HG02623 (cell line): ENCODE data around the gene TUSC7.

Experiments
- ATAC-seq: cut with Tn5 transposase; IDR thresholded peaks from one replicate; pipeline ENCODE4 v1.9.1; 2021; ENCODE audit warnings: moderate library complexity; ENCODE audit not compliant: unreplicated experiment

Gene TUSC7

DNA sequence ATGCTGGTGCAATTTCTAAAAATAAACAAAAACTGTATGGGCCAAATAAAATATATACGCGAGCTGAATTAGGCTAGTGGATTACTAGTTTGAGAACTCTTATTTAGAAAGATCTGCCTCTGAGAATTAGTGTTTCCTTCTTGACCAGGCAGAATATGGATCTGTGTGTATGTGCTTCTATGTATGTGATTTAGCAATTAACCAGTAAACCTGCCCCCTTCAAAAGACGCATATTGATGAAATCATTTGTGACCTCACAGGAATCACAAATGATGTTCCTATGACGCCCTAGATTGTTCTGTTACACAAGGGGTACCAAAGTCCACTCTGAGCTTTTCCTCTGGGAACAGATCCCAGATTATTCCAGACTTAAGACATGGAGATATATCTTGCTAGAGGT lies at the start of gene TUSC7:
TUSC7 (plus strand) TSS at position 301 of the 400 bp plus-strand sequence.
- no peak for ATAC-seq

DNA sequence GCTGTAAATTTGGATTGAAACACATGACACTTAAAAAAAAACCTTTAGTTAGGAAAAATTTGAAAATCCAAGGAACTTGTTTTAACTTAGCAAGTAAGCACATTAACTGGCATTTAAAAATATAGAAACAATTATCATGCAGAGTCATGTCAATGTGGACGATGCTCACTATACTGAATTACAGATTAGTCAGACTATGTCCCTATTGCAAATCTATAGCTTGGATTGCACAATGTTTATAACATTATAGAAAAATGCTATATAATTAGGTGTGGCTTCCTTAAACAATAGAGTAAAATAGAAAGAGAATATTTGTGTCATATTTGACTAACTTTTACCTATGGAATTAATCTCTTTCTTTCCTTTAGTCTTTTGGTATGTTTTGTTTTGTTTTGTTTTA lies 48.4 kb upstream of the TUSC7 start:
- no peak for ATAC-seq

DNA sequence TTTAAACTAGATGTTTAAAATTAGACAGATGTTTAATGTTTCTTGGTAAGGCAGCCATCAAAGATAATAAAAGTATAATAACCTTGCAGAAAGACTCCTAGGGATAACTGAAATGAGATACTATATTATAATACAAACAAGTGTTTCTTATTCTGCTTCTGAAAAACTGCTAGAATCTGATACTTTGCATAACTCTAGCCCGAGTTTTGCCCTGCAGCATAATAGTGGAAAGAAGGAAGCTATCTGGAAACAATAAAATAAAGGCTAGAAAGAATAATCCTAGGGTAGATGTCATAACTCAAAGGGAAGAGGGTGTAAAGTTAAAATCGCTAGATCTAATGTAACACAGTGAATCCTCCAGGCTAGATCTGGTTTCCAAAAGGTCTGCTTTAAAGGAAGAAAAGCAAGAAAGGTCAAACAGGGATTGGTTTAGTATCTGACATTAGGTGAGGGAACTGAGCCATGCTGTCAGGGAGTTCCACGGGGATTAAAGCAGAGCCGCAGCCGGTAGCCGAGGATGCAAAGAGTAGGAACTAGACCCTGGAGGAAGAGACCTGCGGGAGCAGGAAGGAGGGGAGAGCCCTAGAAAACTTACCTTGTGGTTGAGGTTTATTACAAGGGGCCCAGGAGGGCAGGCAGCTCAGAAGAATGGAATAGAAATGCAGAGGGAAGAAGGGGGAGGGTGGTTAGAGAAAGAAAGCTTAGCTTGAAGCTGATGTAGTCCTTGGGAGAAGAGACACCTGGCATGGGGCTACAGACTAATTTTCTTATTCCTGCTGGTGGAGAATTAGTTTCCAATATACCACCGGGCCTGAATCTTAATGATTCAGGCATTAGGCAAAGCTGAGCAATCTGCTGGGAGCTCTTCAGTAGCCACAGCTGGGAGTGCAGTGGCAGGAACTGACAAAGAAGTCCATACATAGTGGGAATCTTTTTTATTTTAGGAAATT lies 46.1 kb upstream of the TUSC7 start:
- no peak for ATAC-seq

DNA sequence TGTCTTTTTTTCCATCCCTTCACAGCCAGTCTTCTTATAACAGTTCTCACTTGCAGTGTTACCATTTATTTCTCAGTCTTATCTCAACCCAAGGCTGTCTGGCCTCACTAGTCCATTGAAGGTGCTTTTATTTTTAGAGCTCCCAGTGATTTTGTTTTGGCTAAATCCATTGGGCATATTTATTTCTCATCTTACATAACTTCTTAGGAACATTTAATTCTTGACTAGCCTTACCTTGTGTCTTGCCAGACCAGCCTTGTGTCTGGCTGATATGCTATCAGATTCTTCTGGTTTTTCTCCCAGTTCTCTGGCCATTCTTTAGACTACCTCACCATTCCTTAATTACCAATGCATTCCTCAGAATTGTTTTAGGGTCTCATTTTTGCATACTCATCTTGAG lies 42.3 kb upstream of the TUSC7 start:
- no peak for ATAC-seq

DNA sequence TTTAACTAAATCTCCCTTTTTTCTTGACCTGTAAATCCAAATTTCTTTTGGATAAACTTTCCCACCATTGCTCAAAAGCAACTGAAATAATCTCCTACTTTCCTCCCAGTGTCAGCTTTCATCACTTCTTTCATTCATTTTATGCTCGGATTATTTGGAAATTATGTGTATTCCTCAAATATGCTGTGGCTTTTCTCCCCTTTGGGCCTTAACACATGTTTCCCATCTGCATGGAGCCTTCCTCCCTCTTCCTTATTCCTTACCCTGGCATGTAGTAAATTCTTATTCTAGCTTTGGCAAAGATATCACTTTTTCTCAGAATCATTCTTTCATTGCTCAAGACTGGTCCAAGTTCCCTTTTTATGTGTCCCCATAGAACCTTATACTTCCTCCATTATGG lies 41.8 kb upstream of the TUSC7 start:
- no peak for ATAC-seq

DNA sequence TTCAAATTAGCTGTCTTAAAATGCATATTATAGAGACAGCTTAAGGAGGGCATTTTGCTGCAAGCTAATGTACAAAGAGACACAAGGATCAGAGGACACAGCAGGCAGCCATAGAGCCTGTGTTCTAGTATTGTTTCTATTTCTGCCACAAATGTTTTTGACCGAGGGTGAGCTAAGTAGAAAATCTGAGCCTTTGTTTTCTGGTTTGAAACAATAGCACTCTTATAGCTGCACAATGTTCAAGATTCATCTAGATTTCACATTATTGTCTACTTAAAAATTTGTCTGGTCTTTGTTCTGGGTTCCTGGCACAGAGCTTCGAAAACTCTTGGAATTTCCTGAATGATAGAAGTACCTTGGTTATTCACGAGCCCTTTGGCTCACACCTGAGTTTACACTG lies 40.0 kb upstream of the TUSC7 start:
- ATAC-seq = no peak

DNA sequence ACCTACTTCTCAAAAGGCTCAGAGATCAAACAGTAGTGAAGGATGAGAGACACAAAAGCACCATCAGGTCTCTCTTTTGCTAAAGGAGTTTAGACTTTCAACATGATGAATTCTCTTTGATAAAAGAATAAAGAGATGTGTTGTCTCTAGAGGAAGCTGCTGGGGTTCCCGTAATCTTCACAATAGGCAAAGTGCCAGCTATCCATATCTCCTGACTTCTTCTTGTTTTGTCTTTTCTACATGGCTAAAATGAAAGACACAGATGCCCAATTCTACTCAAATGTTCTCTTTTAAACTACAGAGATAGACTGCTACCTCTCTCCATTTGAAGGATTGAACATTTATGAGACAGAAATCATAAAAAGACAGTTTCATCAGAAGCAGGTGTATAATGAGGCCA lies 38.4 kb upstream of the TUSC7 start:
- no peak for ATAC-seq

DNA sequence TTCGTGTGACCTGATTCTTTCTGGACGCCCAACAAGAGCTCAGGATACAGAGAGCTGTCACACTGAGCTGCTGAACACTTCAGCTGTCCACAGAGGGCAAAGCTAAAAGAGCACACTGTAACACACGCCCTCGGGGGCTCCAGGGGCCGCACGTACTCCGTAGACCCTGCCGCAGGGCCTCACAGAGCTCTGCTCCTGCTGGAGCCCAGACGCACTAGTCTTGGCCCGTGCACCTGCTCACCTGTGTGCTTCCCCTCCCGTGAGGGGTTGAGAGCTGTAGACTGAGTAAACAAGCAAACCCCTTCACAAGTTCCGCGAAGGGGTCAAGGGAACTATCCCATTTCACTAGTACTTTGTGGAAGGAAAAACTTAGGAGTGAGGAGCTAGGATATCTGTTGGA lies 30.7 kb upstream of the TUSC7 start:
- no peak for ATAC-seq

DNA sequence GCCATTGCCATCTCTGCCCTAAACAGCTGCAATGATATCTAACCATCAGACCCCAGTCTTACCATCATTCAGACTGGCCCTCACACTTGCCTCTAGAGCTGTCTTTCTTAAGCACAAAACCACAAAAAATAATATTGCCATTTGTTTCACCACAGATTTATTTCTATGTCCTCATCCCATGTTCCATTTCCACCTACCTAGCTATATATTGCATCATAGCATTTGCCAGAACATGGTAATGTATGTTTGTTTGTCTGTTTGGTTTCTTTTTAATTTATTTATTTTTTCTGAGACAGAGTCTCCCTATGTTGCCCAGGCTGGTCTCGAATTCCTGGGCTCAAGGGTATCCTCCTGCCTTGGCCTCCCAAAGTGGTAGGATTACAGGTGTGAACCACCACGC lies 18.5 kb upstream of the TUSC7 start:
- no peak for ATAC-seq

DNA sequence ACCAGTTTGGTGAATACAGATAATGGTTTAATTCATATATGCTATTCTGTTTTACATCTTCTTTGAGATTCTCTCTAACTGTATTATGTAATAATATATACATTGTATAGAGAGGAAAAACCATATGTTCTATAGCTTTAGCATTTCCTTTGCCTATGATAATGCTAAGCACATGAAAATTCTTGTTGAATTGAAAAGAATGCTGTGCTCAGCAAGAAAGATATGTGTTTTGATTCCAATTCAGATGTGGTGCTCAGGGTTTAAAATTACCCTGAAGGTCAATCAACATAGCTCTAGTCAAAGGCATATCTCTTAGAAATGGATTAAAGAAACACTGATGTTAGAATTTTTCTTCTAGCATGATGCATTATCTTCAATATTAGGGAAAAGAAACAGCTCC lies 8.5 kb upstream of the TUSC7 start:
- ATAC-seq = no peak

DNA sequence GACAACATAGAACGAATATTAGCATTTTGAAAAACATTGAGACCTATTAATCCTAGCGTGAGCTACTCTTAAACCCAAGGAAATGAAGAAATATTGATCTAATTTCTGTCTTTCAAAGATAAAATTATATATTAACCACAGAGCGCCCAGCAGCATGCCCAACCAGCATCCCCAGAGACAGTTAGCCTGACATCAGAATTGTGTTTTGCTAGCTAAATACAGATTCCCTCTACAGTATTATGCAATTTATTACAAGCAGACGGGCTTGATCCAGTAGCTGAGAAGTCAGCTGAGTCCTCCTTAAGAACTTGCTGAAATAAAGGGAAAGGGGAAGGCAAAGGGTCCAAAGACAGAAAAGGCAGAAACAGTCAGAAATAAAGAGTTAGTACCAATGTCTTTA lies 7.2 kb upstream of the TUSC7 start:
- no peak for ATAC-seq

DNA sequence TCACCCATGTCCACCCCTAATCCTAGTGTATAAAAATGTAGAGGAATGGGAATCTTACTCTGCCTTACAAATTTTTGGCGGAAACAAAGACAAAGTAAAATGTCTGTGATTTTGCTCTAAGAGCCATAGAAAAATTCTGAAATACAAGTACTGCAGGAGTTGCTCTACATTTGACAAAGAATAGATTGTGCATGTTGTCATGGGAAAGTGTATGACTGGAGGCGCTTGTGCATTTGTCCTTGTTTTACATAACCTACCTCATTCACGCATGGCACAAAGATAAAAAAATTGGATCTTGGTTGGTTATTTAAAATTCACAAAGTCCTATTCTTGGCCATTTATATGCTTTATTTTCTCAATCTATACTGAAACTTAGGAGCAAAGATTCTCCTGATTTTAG lies 2.0 kb upstream of the TUSC7 start:
- no peak for ATAC-seq

DNA sequence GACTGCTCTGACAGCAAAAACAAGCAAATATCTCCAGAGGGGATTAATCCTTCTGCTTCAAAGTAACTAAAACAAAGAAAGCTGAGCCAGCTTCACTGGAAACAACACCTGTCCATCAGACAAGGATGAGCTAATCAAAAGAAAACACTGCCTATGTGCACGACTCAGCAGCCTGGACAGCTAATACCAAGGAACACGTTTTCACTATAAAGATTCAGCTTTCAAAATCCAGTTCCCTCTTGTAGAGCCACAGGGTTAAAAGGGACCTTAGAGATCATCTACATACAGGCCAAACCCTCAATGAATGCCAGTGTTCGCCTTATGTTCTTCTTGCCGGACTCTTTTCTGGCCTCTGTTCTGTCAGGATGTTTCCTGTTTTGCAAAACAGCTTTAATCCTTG lies 6.9 kb downstream of the TUSC7 start:
- no peak for ATAC-seq

DNA sequence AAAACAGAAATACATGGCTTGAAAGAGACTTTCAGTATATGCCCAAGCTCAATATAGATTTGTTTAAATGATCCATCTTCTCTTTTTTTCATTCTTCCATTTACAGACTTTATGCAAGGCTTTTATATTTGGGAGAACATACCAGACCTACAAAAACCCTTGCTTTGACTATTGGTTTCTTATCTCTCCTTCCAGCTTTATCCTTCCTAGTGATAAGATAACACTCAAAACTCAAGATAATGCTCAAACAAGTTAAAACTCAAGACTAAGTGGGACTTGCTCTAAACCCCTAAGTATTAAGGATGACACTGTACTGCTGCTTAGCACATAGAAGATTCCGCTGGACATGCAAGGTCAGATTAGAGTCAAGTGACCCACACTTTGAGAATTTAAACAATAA lies 8.0 kb downstream of the TUSC7 start:
- no peak for ATAC-seq

DNA sequence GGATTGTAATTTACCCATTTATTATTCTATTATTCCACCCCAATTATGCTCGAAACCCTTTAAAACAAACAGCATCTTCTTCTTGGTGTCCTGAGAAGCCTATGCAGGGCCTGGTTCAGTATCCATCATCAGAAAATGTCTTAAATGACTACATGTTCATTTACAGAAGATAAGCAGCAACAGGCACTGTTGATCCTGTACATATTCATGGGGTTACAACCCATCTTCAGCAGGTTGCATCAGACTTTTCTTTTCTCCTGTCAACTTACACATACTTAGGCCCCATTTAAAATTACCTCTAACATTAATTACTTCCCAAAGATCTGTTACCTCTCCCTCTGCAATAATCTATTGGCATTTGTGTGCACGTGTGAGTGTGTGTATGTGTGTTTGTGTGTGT lies 18.9 kb downstream of the TUSC7 start:
- no peak for ATAC-seq

DNA sequence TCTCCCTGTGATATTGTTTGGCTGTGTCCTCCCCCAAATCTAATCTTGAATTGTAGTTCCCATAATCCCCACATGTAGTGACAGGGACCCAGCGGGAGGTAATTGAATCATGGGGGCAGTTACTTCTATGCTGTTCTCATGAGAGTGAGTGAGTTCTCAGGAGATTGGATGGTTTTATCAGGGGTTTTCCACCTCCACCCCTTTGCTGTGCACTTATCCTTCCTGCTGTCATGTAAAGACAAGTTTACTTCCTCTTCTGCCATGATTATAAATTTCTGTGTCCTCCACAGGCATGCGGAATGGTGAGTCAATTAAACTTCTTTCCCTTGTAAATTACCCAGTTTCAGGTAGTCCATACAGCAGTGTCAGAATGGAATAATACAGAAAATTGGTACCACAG lies 24.7 kb downstream of the TUSC7 start:
- ATAC-seq = no peak

DNA sequence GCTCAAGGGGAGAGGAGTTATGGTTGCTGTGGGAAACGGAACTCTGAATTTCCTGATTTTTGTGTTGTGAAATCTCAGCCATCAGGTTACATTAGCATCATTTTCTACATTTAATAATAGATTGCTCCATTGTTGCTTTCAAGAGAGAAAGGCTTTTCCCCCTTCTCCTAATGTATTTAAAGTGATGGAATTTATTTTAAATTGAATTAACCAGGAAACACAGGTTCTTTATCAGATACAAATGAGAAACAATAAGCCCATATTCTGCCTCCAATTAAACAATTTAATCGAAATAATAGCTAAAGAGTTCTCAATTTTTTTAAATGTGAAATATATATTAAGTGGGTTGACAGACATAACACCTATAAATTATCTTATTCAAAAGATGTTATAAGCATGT lies 30.1 kb downstream of the TUSC7 start:
- ATAC-seq = no peak

DNA sequence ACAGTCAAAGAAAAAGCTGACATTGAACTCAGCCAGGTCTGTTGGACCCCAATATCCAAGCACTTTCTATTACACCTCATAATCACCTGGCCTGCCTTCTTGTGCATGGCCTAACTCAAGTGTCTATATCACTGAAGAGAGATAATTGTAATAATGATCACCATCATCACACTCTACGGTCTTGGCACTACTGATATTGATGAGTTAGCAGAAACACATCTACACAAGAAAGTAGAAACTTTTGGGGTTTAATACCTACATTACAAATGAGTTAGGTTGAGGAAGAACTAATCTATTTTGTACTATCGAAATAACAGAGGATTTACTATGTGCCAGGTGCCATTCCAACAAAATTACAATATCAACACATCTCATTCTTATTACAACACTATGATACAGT lies 30.7 kb downstream of the TUSC7 start:
- ATAC-seq = no peak

DNA sequence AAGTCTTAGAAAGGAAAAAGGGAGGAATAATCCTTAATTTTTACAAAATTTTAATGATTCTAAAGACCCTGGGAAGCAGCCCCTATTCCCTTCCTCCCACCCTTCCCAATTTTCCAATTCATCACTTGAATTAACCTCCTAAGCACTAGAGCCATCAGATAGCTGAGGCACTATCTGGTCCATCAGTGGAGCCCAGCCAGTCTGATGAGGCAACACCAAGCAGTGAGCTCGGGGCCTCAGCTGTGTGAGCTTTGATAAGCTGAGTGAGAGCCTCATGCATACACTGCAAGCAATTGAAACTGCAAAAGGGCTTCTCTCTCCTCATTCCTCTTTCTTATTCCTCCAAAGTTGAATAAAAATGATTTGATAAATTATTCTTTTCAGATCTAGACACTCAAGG lies 31.9 kb downstream of the TUSC7 start:
- ATAC-seq = no peak

DNA sequence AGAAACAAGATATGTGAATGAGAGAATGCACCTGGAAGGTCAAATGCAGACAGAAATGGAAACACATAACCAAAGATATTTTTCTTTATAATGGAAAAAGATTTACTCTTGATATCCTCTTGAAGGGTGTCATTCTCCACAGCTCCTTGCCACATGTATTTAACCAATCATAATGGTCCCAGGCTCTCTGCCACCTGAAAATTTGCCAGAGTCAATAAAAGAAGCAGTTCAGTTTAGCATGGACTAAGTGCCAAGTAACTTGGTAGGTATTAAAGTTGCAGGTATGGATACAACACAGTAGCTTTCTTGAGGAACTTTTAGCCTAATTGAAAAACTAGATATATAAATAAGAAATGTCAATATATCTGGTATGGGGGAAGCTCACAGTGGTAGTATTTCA lies 33.5 kb downstream of the TUSC7 start:
- ATAC-seq = no peak

DNA sequence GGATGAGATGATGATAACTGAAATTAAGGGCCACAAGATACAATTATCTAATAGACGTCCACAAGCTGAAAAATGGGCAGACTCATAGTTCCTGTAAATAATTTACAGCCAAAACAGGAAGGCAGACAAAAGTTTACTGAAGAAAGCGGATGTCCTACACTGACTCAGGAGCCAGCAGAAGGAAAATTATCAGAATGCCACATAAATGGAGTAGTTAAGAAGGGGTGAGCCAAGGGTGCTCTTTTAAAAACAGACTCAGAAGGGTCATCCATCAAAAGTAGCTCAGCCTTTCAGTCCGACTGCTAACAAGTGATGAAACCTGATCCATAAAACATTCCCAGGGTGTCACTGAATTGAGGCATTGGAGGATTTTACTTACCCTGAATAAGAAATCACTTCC lies 39.8 kb downstream of the TUSC7 start:
- ATAC-seq = no peak

DNA sequence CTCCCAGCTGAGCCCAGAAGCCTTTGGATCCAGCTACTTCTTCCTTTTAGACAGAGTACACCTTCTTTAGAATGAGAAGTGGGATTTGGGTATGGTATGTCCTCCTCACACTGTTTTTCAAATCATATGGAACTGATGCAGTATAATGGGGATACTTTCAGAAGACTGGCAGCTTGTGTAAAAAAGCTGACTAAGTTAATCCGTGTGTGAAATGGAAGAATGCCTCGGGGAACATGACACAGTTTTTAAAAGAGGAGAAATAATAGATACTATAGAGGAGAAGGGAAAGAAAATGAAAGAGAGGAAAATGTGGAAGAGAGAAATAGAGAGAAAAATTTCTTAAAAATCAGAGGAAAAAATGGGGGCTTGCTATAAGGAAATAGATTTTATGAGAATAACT lies 47.7 kb downstream of the TUSC7 start:
- ATAC-seq = no peak

DNA sequence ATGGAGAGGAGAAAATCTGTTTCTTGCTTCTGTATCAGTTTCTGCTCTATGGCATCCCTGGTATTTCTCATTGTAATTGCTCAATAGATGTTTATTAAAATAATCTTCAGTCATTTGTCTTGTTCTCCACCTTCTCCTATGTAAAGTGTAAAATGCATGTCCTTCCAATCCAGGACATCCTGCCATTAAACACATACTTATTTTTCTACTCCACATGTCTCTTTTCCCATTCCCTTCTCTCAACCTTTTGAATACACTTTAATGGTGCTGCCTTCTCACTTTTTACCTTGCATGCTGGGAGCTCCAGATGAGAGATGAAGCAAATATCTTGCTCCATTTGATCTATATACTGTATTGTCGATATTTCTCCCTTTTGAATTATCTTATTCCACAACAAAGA lies 49.7 kb downstream of the TUSC7 start:
- no peak for ATAC-seq
